ENCODE measurements around the gene DLG1. TPM values are rescaled to one million over a fixed set of nuclear protein-coding genes. Genes with fewer than 3 reads are reported as not detected.
"Not testable (repeated sequence)": the region's sequence is repeated elsewhere in the genome, so short reads cannot be mapped to it uniquely, and the experiment has no call there.

The DLG1 gene
- total RNA-seq, 1 experiment from 2014 or later, result 121 TPM

DNA sequence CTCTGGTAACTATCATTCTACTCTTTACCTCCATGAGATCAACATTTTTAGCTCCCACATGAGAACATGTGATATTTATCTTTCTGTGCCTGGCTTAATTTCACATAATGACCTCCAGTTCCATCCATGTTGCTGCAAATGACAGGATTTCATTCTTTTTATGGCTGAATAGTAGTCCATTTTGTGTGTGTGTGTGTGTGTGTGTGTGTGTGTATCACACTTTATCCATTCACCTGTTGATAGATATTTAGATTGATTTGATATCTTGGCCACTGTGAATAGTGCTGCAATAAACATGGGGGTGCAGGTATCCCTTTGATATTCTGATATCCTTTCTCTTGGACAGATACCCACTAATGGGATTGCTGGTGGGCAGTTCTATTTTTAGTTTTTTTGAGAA, 18.3 kb downstream of the DLG1 start:
- TF ChIP-seq CTCF (IDR thresholded peaks at IDR 0.05; ENCODE audit: unreplicated experiment), result no peak
- CTCF ChIA-PET, result interaction anchor here (0.6 to 1.1 kb wide), 3 partner anchors 9 to 115 kb away, joined by 3 read pairs; no protein-coding TSS in a partner anchor
- intact Hi-C loops (cut with micrococcal nuclease), result no loop called here
- BruUV-seq (replicated peaks), result TSS peak; percentile 13
- Mint-ChIP-seq H3K9me3 (ENCODE audit: unreplicated experiment) (no peaks in the 10 kb centered on the region), H3K4me3 (ENCODE audit: unreplicated experiment) (no peak overlapping the region), H3K4me1 (ENCODE audit: insufficient read depth, unreplicated experiment) (peaks cover 10% of the 10 kb centered on the region), H3K36me3 (ENCODE audit: insufficient read depth, unreplicated experiment) (peaks cover 62% of the 10 kb centered on the region), H3K27ac (ENCODE audit: low read depth, unreplicated experiment) (no peak overlapping the region), H3K27me3 (ENCODE audit: insufficient read depth, unreplicated experiment) (no peaks in the 10 kb centered on the region)
- DNase-seq (ENCODE audit: unreplicated experiment), result no peak
- POLR2A ChIA-PET, result no interaction called here

DNA sequence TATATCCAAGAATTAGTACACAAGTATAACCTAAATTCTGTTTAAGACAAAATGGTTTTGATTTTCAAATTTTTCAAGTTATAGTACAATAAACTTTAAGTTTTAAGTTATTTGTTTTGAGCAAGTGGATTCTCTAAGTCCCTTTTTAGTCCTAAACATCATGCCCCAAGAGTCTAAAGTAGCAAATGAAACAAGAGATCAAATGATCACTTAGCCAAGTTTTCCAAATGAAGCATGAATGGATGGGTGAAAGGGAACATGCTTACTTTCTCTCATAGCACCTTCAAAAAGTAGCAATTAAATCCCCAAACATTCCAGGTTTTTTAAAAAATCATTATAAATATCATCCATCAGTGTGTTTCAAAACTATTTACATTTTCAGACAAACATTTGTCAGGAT, 19.5 kb downstream of the DLG1 start:
- intact Hi-C loops (cut with micrococcal nuclease), result no loop called here
- ChIA-PET POLR2A (interaction anchor here (1.1 kb wide), 1 partner anchor 11 kb away, joined by 3 read pairs; no protein-coding TSS in a partner anchor), CTCF (interaction anchor here (0.6 to 1.1 kb wide), 3 partner anchors 10 to 150 kb away, joined by 3 read pairs; no protein-coding TSS in a partner anchor)
- Mint-ChIP-seq H3K36me3 (ENCODE audit: insufficient read depth, unreplicated experiment) (peaks cover 60% of the 10 kb centered on the region), H3K9me3 (ENCODE audit: unreplicated experiment) (no peaks in the 10 kb centered on the region), H3K27me3 (ENCODE audit: insufficient read depth, unreplicated experiment) (no peaks in the 10 kb centered on the region), H3K4me3 (ENCODE audit: unreplicated experiment) (no peak overlapping the region), H3K27ac (ENCODE audit: low read depth, unreplicated experiment) (no peak overlapping the region), H3K4me1 (ENCODE audit: insufficient read depth, unreplicated experiment) (peaks cover 17% of the 10 kb centered on the region)
- no peak for DNase-seq (ENCODE audit: unreplicated experiment)
- TF ChIP-seq CTCF (IDR thresholded peaks at IDR 0.05; ENCODE audit: unreplicated experiment), result no peak
- no TSS peak for BruUV-seq (replicated peaks)

DNA sequence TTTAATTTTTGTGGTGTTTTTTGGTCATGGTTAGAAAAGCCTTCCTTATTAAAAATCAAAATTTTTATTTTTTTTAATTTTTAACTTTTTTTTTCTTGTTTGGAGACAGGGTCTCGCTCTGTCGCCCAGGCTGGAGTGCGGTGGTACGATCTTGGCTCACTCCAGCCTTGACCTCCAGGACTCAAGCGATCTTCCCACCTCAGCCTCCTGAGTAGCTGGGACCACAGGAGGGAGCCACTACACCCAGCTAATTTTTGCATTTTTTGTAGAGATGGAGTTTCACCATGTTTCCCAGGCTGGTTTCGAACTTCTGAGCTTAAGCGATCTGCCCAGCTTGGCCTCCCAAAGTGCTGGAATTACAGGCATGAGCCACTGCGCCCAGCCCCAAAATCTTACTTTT, 21.6 kb downstream of the DLG1 start:
- H3K9me3 Mint-ChIP-seq (ENCODE audit: unreplicated experiment); H3K27ac Mint-ChIP-seq (ENCODE audit: low read depth, unreplicated experiment); BruUV-seq (replicated peaks); H3K27me3 Mint-ChIP-seq (ENCODE audit: insufficient read depth, unreplicated experiment); H3K4me3 Mint-ChIP-seq (ENCODE audit: unreplicated experiment): not testable (repeated sequence)
- CTCF ChIA-PET, result interaction anchor here (0.6 kb wide), 1 partner anchor 313 kb away, joined by 4 read pairs; no protein-coding TSS in a partner anchor
- DNase-seq (ENCODE audit: unreplicated experiment), result peak; percentile 25
- Mint-ChIP-seq H3K36me3 (ENCODE audit: insufficient read depth, unreplicated experiment) (peaks cover 51% of the 10 kb centered on the region), H3K4me1 (ENCODE audit: insufficient read depth, unreplicated experiment) (peaks cover 26% of the 10 kb centered on the region)
- intact Hi-C loops (cut with micrococcal nuclease), result loop anchor here (1.0 kb wide), 1 partner anchor 225 kb away; no protein-coding TSS in a partner anchor
- POLR2A ChIA-PET, result interaction anchor here (0.8 kb wide), 1 partner anchor 256 kb away, joined by 3 read pairs; no protein-coding TSS in a partner anchor

GRCh38 chr3:197270558-197271317, 27.7 kb downstream of the DLG1 start:
- BruUV-seq (replicated peaks), result no TSS peak
- intact Hi-C loops (cut with micrococcal nuclease), result no loop called here

More at GRCh38 chr3:197270558-197271317, 27.7 kb downstream of the DLG1 start:
- DNase-seq (ENCODE audit: unreplicated experiment), result peak; percentile 67
- CTCF ChIA-PET, result no interaction called here
- peaks cover 18% of the 10 kb centered on the region for H3K36me3 Mint-ChIP-seq (ENCODE audit: insufficient read depth, unreplicated experiment)
- H3K9me3 Mint-ChIP-seq (ENCODE audit: unreplicated experiment), result no peaks in the 10 kb centered on the region
- no peaks in the 10 kb centered on the region for H3K27me3 Mint-ChIP-seq (ENCODE audit: insufficient read depth, unreplicated experiment)
- peak overlapping the region; percentile 5 for H3K27ac Mint-ChIP-seq (ENCODE audit: low read depth, unreplicated experiment)
- TF ChIP-seq CTCF (IDR thresholded peaks at IDR 0.05; ENCODE audit: unreplicated experiment), result no peak
- H3K4me1 Mint-ChIP-seq (ENCODE audit: insufficient read depth, unreplicated experiment), result peaks cover 35% of the 10 kb centered on the region
- POLR2A ChIA-PET, result no interaction called here
- H3K4me3 Mint-ChIP-seq (ENCODE audit: unreplicated experiment), result no peak overlapping the region
